Fibroblast of lung (primary cell): Measurements from ENCODE around the gene TUT1.
"Not testable (repeated sequence)": the region's sequence is repeated elsewhere in the genome, so short reads cannot be mapped to it uniquely, and the experiment has no call there.

ENCODE experiments used
- CTCF ChIP-seq, 2 donors: IDR thresholded peaks in 1 of 2; conservative IDR thresholded peaks in 1 of 2; 1 replicate in 1 of 2; 2 replicates in 1 of 2; pipeline ENCODE4 v1.5.1; 2011 to 2012; ENCODE audit warnings: low read length in 2 of 2, control low read depth in 1 of 2, inconsistent platforms in 1 of 2, low read depth in 1 of 2, mild to moderate bottlenecking in 1 of 2
- EZH2 ChIP-seq: IDR thresholded peaks from 2 replicates; pipeline ENCODE4 v1.5.1; 2012; ENCODE audit warnings: low read length, control low read depth, mild to moderate bottlenecking; ENCODE audit errors: missing control alignments

GRCh38 chr11:62585356-62585755 lies 6.0 kb downstream of the TUT1 start:
- not testable (repeated sequence) for TF ChIP-seq CTCF (conservative IDR thresholded peaks at IDR 0.05 in 1 of 2, IDR thresholded peaks at IDR 0.05 in 1 of 2; ENCODE audit: low read depth in 1 of 2, low read length in 2 of 2); EZH2
